K562 (cell line): ENCODE measurements around the gene RFLNA. TPM values are rescaled to one million over a fixed set of nuclear protein-coding genes. Genes with fewer than 3 reads are reported as not detected.

Experiments
- ATAC-seq: fragments of 200-7000 bp; cut with Tn5 transposase; 3 replicates; pipeline ENCODE4 v1.9.1; 2020; ENCODE audit warnings: moderate library complexity
- BruUV-seq: library from RNA; stranded (reverse); fragments of 400-500 nt; replicated peaks from 2 replicates; lab custom pipeline; 2021; lab: Mats Ljungman, UMichigan
- CTCF ChIA-PET: fragments of 300-600 bp; formaldehyde crosslinking; extraction: SDS; loops from one replicate; lab custom pipeline; 2021; ENCODE audit warnings: low intra/inter-chr PET ratio; lab: Yijun Ruan, JAX
- POLR2A ChIA-PET: fragments of 300-600, 350-650 bp; sonication (Branson Sonifier 250); formaldehyde crosslinking; extraction: SDS; loops from one replicate; lab custom pipeline; 2021; ENCODE audit warnings: antibody characterized with exemption, inconsistent platforms; lab: Yijun Ruan, JAX
- DNase-seq, 4 experiments: peaks; one replicate each; pipeline versions ENCODE4 v3.0.0 to v3.0.0-alpha.2; 2011 to 2018; ENCODE audit warnings: low spot score in 3 of 4, mixed read lengths in 3 of 4; ENCODE audit errors: extremely low read depth in 1 of 4
- FAIRE-seq: peaks from 2 replicates; lab custom pipeline; 2011; peaks lifted over from hg19 to GRCh38; lab: Jason Lieb, UNC
- H2AFZ ChIP-seq: 2 replicates; pipeline ENCODE4 v1.6.0; 2011; ENCODE audit warnings: low read depth, low read length, control low read depth, inconsistent platforms
- H3K27ac ChIP-seq: fragments of 200-600 bp; 3 replicates; pipeline ENCODE4 v1.8.0; 2011; ENCODE audit warnings: low read depth, mild to moderate bottlenecking, control low read depth, inconsistent platforms, low read length, moderate library complexity, mixed read lengths; ENCODE audit errors: extremely low read depth
- H3K27me3 ChIP-seq, 2 experiments: fragments of 300-600 bp in 1 of 2; 2 replicates in 1 of 2; 3 replicates in 1 of 2; pipeline versions ENCODE4 v1.6.0 to v1.8.0; 2011; ENCODE audit warnings: inconsistent platforms in 2 of 2, low read length in 2 of 2, mild to moderate bottlenecking in 1 of 2, mixed read lengths in 1 of 2, moderate library complexity in 1 of 2; ENCODE audit not compliant: control insufficient read depth in 2 of 2, insufficient read depth in 2 of 2
- H3K36me3 ChIP-seq: fragments of 300-600 bp; 3 replicates; pipeline ENCODE4 v1.8.0; 2011; ENCODE audit warnings: mild to moderate bottlenecking, low read length, inconsistent platforms; ENCODE audit not compliant: control insufficient read depth, insufficient read depth
- H3K4me1 ChIP-seq, 2 experiments: fragments of 200-600 bp in 1 of 2; replicated peaks in 1 of 2; 2 replicates in 1 of 2; 3 replicates in 1 of 2; pipeline versions ENCODE4 v1.5.1 to v1.8.0; 2011; ENCODE audit warnings: inconsistent platforms in 2 of 2, low read length in 2 of 2, mild to moderate bottlenecking in 1 of 2, mixed read lengths in 1 of 2, moderate library complexity in 1 of 2; ENCODE audit not compliant: control insufficient read depth in 2 of 2, insufficient read depth in 2 of 2
- H3K4me2 ChIP-seq: 2 replicates; pipeline ENCODE4 v1.6.1; 2011; ENCODE audit warnings: low read length, control low read depth, inconsistent platforms, mixed read lengths; ENCODE audit not compliant: insufficient read depth
- H3K4me3 ChIP-seq: fragments of 200-600 bp; sonication (generic), shearing (Covaris generic); 2 replicates; pipeline ENCODE4 v1.5.1; 2016; ENCODE audit warnings: control low read depth, inconsistent platforms
- H3K79me2 ChIP-seq: fragments of 200-600 bp; 3 replicates; pipeline ENCODE4 v1.8.0; 2011; ENCODE audit warnings: low read length, inconsistent platforms; ENCODE audit not compliant: control insufficient read depth, insufficient read depth
- H3K9ac ChIP-seq, 2 experiments: 2 replicates each; pipeline versions ENCODE4 v1.6.0 to v1.6.1; 2011; ENCODE audit warnings: low read depth in 2 of 2, low read length in 2 of 2, control low read depth in 1 of 2, inconsistent platforms in 1 of 2, mild to moderate bottlenecking in 1 of 2, mixed read lengths in 1 of 2; ENCODE audit not compliant: insufficient read depth in 1 of 2
- H3K9me1 ChIP-seq: one replicate; pipeline ENCODE4 v1.6.0; 2011; ENCODE audit warnings: inconsistent platforms, mild to moderate bottlenecking, low read length, moderate library complexity; ENCODE audit not compliant: control insufficient read depth, insufficient read depth
- H3K9me3 ChIP-seq: replicated peaks from 2 replicates; pipeline ENCODE4 v1.5.1; 2011; ENCODE audit warnings: low read depth, low read length, inconsistent platforms; ENCODE audit not compliant: control insufficient read depth, insufficient read depth
- H4K20me1 ChIP-seq: replicated peaks from 2 replicates; pipeline ENCODE4 v1.6.1; 2011; ENCODE audit warnings: low read length, inconsistent platforms, mixed read lengths; ENCODE audit not compliant: control insufficient read depth, insufficient read depth
- BHLHE40 ChIP-seq: IDR thresholded peaks from 2 replicates; pipeline ENCODE4 v1.6.1; 2011; ENCODE audit warnings: low read length, improper control_type of control experiment
- BRD9 ChIP-seq: fragments of 450-650 bp; IDR thresholded peaks from 2 replicates; pipeline ENCODE4 v1.6.1; 2018; ENCODE audit warnings: low read depth; ENCODE audit not compliant: partially characterized antibody
- JUN ChIP-seq, 2 experiments: sonication (generic) in 1 of 2; formaldehyde crosslinking in 1 of 2; IDR thresholded peaks; 2 replicates each; pipeline versions ENCODE4 v1.6.1 to v1.8.0; 2012 to 2022; ENCODE audit warnings: borderline replicate concordance in 2 of 2, mild to moderate bottlenecking in 2 of 2, improper control_type of control experiment in 1 of 2, low read depth in 1 of 2, low read length in 1 of 2, missing genetic modification reagents in 1 of 2
- RBM22 ChIP-seq: fragments of 200-400 bp; formaldehyde crosslinking; IDR thresholded peaks from 2 replicates; pipeline ENCODE4 v1.6.1; 2018; ENCODE audit warnings: low read length, low read depth; ENCODE audit not compliant: poor library complexity, severe bottlenecking
- SMARCA4 ChIP-seq: fragments of 450-650 bp; IDR thresholded peaks from 2 replicates; pipeline ENCODE4 v1.6.1; 2016
- WGBS: fragments of 100-300 bp; shearing (Covaris generic); methylation state at CpG from one replicate; pipeline ENCODE4 v1.1.6; 2016; ENCODE audit warnings: low coverage, mixed read lengths; ENCODE audit not compliant: insufficient coverage; ENCODE audit errors: missing lambda C conversion rate; 5-methylcytosine and 5-hydroxymethylcytosine counted together
- in situ Hi-C: fragments of 300-500 bp; cut with MboI; formaldehyde crosslinking; loops from 4 replicates; pipeline ENCODE4 v1.15.0; 2018; ENCODE audit warnings: inconsistent platforms, mixed read lengths
- intact Hi-C: fragments of 100-400 bp; cut with micrococcal nuclease; formaldehyde crosslinking; loops from 2 replicates; pipeline ENCODE4 v1.14.2; 2022
- polyA plus RNA-seq, 8 experiments: library from polyadenylated mRNA; depleted of rRNA in 4 of 8; stranded (reverse) in 5 of 8; unstranded in 3 of 8; fragments of >200 nt; fragmentation: Nextera tagmentation in 2 of 8; fragmentation: Illumina TruSeq in 1 of 8; extraction: Ambion mirVana in 2 of 8; extraction: Trizol in 1 of 8; gene quantifications; 2 replicates each; pipeline versions ENCODE4 v1.2.1 to v1.2.3, GENCODE V29; 2011 to 2014; ENCODE audit warnings: inconsistent platforms in 1 of 8, missing spikeins in 1 of 8
- total RNA-seq, 7 experiments: library from RNA; depleted of rRNA in 6 of 7; stranded (reverse); fragments of >200 nt in 6 of 7; fragmentation: Illumina TruSeq in 2 of 7; extraction: Trizol in 2 of 7; gene quantifications; 2 replicates each; pipeline versions ENCODE4 v1.2.1 to v1.2.3, GENCODE V29; 2011 to 2021; ENCODE audit warnings: low replicate concordance in 1 of 7
- TF ChIP-seq, protein P1 (sequence below): fragments of 450-650 bp; IDR thresholded peaks from 2 replicates; pipeline ENCODE4 v1.6.1; 2016; ENCODE audit warnings: borderline replicate concordance
- TF ChIP-seq, protein P2 (sequence below): IDR thresholded peaks from 3 replicates; pipeline ENCODE4 v1.6.1; 2011; ENCODE audit warnings: borderline replicate concordance, mild to moderate bottlenecking, moderate library complexity; ENCODE audit not compliant: insufficient read length; ENCODE audit errors: extremely low read depth

The RFLNA gene
- total and polyA plus RNA-seq, 9 of the 15 experiments (the other 6 are each of a cell fraction or from before 2014, with no cell fraction given) = not detected

DNA sequence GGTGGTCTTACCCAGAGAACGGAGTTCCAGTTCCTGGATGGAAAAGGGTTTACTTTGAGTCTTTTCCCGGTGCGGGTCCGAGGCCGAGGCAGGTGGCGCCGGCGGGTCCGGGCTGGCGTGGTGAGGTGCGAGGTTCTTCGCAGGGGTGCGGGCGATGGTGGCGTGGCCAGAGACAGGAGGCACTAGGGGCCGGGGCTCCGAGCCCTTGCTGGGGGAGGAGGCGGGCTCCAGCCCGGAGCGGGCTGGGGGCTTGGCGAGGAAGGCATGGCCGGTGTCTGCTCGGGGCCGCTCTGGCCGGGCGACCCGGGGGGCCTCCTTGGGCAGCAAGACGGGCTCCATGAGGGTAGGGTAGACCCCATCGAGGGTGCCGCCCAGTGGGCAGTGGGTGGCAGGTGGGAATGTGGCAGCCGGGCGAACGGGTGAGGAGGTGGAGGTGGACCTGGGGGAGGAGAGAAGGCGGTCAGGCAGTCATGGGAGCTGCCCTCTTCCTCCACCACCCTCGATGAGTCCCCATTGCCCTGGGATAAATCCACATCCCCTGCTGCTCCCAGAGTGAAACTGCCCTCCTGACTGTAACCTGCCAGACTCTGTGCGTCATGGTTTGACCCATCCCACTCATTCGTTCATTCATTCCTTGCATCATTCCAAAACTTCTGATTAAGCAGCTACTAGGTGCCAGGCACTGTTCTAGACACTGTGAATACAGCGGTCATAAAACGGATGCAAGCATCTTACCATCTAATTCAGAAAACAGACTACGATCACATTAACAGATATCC is 42.0 kb downstream of the RFLNA start:
- Histone ChIP-seq H3K9ac (no peak overlapping the region), H3K4me2 (no peak overlapping the region), H3K4me3 (no peak overlapping the region), H4K20me1 (no peaks in the 10 kb centered on the region), H3K9me3 (no peaks in the 10 kb centered on the region), H3K27ac (no peak overlapping the region), H3K36me3 (peaks cover 63% of the 10 kb centered on the region; the same call in 2 of the 3 replicates), H3K79me2 (no peaks in the 10 kb centered on the region), H2AFZ (no peak overlapping the region), H3K4me1 (peaks cover 0 to 15% of the 10 kb centered on the region in 2 experiments; a peak in 2 of 5 replicates), H3K27me3 (no peaks in the 10 kb centered on the region), H3K9me1 (no peaks in the 10 kb centered on the region)
- POLR2A ChIA-PET = no interaction called here
- CTCF ChIA-PET = no interaction called here
- peak; percentile 75 for TF ChIP-seq RBM22
- TF ChIP-seq BRD9 = no peak
- WGBS = 88% methylated on average over 8 of the region's 40 CpGs
- no peak for FAIRE-seq
- no peak for DNase-seq
- no TSS peak for BruUV-seq
- in situ Hi-C loops (loop anchor here (10.0 kb wide), 1 partner anchor 428 kb away; no protein-coding TSS in a partner anchor), intact Hi-C loops (no loop called here)
- ATAC-seq = no peak

DNA sequence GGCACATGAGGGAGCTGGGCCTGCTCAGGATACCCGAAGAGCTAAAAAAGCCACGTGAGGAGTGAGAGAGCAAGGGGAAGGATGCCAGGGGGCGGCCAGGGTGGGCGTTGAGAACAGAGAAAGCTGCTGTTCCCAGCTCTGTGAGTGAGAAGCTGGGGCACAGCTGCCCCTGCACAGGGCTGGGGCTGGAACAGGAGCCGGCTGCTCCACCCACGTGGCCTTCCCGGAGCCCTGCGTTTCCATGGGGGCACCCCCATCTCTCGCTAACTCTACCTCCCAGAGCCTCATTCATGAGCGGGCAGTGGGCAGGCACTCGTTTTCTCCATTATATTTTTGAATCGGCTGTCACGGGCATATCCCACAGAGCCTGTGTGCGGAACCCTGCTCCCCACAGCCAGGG is 42.7 kb downstream of the RFLNA start:
- intact Hi-C loops (no loop called here), in situ Hi-C loops (loop anchor here (10.0 kb wide), 1 partner anchor 427 kb away; no protein-coding TSS in a partner anchor)
- Histone ChIP-seq H3K27ac (no peak overlapping the region), H3K9me3 (no peaks in the 10 kb centered on the region), H3K36me3 (peaks cover 59% of the 10 kb centered on the region; the same call in 2 of the 3 replicates), H3K9me1 (no peaks in the 10 kb centered on the region), H3K79me2 (no peaks in the 10 kb centered on the region), H3K4me2 (no peak overlapping the region), H3K4me3 (no peak overlapping the region), H4K20me1 (no peaks in the 10 kb centered on the region), H3K9ac (no peak overlapping the region), H3K27me3 (no peaks in the 10 kb centered on the region), H2AFZ (no peak overlapping the region), H3K4me1 (peaks cover 0 to 15% of the 10 kb centered on the region in 2 experiments; a peak in 2 of 5 replicates)
- CTCF ChIA-PET = no interaction called here
- no TSS peak for BruUV-seq
- POLR2A ChIA-PET = no interaction called here
- no peak for DNase-seq
- whole genome bisulfite sequencing = 86% methylated on average over 13 of the region's 14 CpGs
- ATAC-seq = no peak
- no peak for FAIRE-seq
- TF ChIP-seq BHLHE40 (no peak), SMARCA4 (no peak), JUN (IDR thresholded peaks at IDR 0.05; ENCODE audit: borderline replicate concordance, low read depth, low read length) (no peak), JUN (CRISPR knock-in tag; IDR thresholded peaks at IDR 0.05; ENCODE audit: borderline replicate concordance) (no peak)
- TF ChIP-seq, protein P1, sequence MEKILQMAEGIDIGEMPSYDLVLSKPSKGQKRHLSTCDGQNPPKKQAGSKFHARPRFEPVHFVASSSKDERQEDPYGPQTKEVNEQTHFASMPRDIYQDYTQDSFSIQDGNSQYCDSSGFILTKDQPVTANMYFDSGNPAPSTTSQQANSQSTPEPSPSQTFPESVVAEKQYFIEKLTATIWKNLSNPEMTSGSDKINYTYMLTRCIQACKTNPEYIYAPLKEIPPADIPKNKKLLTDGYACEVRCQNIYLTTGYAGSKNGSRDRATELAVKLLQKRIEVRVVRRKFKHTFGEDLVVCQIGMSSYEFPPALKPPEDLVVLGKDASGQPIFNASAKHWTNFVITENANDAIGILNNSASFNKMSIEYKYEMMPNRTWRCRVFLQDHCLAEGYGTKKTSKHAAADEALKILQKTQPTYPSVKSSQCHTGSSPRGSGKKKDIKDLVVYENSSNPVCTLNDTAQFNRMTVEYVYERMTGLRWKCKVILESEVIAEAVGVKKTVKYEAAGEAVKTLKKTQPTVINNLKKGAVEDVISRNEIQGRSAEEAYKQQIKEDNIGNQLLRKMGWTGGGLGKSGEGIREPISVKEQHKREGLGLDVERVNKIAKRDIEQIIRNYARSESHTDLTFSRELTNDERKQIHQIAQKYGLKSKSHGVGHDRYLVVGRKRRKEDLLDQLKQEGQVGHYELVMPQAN = no peak
- TF ChIP-seq, protein P2, sequence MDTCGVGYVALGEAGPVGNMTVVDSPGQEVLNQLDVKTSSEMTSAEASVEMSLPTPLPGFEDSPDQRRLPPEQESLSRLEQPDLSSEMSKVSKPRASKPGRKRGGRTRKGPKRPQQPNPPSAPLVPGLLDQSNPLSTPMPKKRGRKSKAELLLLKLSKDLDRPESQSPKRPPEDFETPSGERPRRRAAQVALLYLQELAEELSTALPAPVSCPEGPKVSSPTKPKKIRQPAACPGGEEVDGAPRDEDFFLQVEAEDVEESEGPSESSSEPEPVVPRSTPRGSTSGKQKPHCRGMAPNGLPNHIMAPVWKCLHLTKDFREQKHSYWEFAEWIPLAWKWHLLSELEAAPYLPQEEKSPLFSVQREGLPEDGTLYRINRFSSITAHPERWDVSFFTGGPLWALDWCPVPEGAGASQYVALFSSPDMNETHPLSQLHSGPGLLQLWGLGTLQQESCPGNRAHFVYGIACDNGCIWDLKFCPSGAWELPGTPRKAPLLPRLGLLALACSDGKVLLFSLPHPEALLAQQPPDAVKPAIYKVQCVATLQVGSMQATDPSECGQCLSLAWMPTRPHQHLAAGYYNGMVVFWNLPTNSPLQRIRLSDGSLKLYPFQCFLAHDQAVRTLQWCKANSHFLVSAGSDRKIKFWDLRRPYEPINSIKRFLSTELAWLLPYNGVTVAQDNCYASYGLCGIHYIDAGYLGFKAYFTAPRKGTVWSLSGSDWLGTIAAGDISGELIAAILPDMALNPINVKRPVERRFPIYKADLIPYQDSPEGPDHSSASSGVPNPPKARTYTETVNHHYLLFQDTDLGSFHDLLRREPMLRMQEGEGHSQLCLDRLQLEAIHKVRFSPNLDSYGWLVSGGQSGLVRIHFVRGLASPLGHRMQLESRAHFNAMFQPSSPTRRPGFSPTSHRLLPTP = no peak
